Skeletal muscle satellite cell (primary cell): ENCODE data around the gene NIPAL3.
"Not testable (repeated sequence)": the region's sequence is repeated elsewhere in the genome, so short reads cannot be mapped to it uniquely, and the experiment has no call there.

ENCODE experiments used
- H3K27me3 ChIP-seq: 2 replicates; pipeline ENCODE4 v1.7.0; 2013; ENCODE audit warnings: low read length; ENCODE audit not compliant: control insufficient read depth, insufficient read depth
- H3K36me3 ChIP-seq: 2 replicates; pipeline ENCODE4 v1.7.0; 2013; ENCODE audit warnings: mild to moderate bottlenecking, control low read depth, low read length; ENCODE audit not compliant: insufficient read depth
- H3K4me1 ChIP-seq: 2 replicates; pipeline ENCODE4 v1.7.0; 2013; ENCODE audit warnings: low read length; ENCODE audit not compliant: control insufficient read depth, insufficient read depth
- H3K4me2 ChIP-seq: 2 replicates; pipeline ENCODE4 v1.7.0; 2013; ENCODE audit warnings: mild to moderate bottlenecking, low read length
- H3K4me3 ChIP-seq: 2 replicates; pipeline ENCODE4 v1.7.0; 2013; ENCODE audit warnings: low read length
- H3K9ac ChIP-seq: 2 replicates; pipeline ENCODE4 v1.7.0; 2013; ENCODE audit warnings: mild to moderate bottlenecking, low read depth, low read length, moderate library complexity
- H3K9me3 ChIP-seq: replicated peaks from 2 replicates; pipeline ENCODE4 v1.7.0; 2013; ENCODE audit warnings: mild to moderate bottlenecking, control low read depth, low read length

Gene NIPAL3

GRCh38 chr1:24484199-24484598, 68.6 kb downstream of the NIPAL3 start:
- H3K27me3 ChIP-seq = peaks cover 6% of the 10 kb centered on the region
- H3K36me3 ChIP-seq = no peaks in the 10 kb centered on the region
- H3K4me1 ChIP-seq = no peaks in the 10 kb centered on the region
- H3K9ac ChIP-seq = no peak overlapping the region
- H3K4me3 ChIP-seq = no peak overlapping the region
- H3K9me3 ChIP-seq = no peaks in the 10 kb centered on the region
- H3K4me2 ChIP-seq = no peak overlapping the region

DNA sequence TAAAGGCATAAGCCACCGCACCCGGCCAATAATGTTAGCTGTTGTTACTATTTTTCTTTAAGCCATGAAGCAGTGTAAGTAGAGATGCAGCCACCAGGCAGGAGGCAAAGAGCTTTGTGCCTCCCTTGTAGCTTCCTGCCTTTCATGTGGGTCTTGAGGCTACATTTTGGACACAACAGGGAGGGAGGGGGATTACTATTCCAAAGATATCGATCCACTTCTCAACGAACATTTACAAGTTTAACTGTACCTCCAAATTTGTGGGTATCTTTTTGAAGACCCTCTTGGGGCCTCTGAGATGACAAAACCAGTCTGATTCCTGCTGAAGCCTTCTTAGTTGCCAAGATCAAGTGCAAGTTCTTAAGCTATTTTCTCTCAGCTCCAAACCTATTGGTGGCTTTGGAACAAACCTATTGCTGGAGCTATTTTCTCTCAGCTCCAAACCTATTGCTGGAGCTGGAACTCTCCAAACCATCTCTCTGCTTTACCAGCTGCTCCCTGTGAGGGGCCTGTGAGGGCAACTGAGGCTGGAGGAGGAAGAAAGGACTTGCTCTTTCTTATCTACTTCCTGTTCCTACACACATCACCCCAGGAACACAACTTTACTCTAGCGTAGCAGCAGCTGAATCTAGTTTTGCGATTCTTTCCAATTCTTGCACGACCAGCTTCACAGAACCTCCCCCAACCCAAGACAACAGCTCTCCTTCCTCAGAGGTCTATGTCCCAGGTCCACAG, 70.9 kb downstream of the NIPAL3 start:
- H3K27me3 ChIP-seq = peaks cover 10% of the 10 kb centered on the region
- no peak overlapping the region for H3K4me2 ChIP-seq
- no peaks in the 10 kb centered on the region for H3K9me3 ChIP-seq
- H3K4me3 ChIP-seq = no peak overlapping the region
- H3K4me1 ChIP-seq = no peaks in the 10 kb centered on the region
- H3K36me3 ChIP-seq = no peaks in the 10 kb centered on the region
- H3K9ac ChIP-seq = no peak overlapping the region

DNA sequence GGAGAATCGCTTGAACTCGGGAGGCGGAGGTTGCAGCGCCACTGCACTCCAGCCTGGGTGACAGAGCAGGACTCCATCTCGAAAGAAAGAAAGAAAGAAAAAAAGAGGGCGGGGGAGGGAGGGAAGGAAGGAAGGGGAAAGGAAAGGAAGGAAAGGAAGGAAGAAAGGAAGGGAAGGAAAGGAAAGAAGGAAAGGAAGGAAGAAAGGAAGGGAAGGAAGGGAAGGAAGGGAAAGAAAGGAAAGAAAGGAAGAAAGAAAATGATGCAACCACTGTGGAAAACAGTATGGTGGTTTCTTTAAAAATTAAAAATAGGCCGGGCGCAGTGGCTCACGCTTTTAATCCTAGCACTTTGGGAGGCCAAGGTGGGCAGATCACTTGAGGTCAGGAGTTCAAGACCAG, 71.9 kb downstream of the NIPAL3 start:
- Histone ChIP-seq H3K9me3 (no peaks in the 10 kb centered on the region), H3K4me1 (no peaks in the 10 kb centered on the region), H3K27me3 (peaks cover 16% of the 10 kb centered on the region), H3K4me3 (no peak overlapping the region), H3K9ac (no peak overlapping the region), H3K36me3 (no peaks in the 10 kb centered on the region), H3K4me2 (no peak overlapping the region)

- not testable (repeated sequence) for H3K9me3 ChIP-seq, H3K4me2 ChIP-seq, H3K36me3 ChIP-seq, H3K4me1 ChIP-seq, H3K4me3 ChIP-seq, H3K9ac ChIP-seq
- H3K27me3 ChIP-seq = peaks cover 16% of the 10 kb centered on the region
Measured at GRCh38 chr1:24488159-24488558, 72.6 kb downstream of the NIPAL3 start.

DNA sequence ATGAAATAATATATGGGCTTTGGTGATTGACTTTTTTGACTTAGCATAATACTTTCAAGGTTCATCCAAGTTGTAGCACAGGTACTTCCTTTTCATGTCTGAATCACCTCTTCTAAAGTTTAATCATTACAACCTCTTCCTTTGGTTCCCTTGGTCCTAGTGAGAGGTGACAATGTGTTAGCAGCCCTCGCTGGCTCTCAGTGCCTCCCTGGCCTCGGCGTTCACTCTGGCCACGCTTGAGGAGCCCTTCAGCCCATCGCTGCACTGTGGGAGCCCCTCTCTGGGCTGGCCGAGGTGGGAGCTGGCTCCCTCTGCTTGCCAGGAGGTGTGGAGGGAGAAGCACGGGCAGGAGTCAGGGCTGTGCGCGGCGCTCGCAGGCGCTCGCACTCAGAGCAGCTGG, 74.1 kb downstream of the NIPAL3 start:
- Histone ChIP-seq H3K4me3 (no peak overlapping the region), H3K36me3 (no peaks in the 10 kb centered on the region), H3K9ac (no peak overlapping the region), H3K9me3 (no peaks in the 10 kb centered on the region), H3K4me2 (no peak overlapping the region), H3K27me3 (peaks cover 13% of the 10 kb centered on the region), H3K4me1 (no peaks in the 10 kb centered on the region)

GRCh38 chr1:24490101-24490781, 74.6 kb downstream of the NIPAL3 start:
- H3K4me3 ChIP-seq = no peak overlapping the region
- no peaks in the 10 kb centered on the region for H3K4me1 ChIP-seq
- no peak overlapping the region for H3K4me2 ChIP-seq
- H3K9me3 ChIP-seq = no peaks in the 10 kb centered on the region
- no peak overlapping the region for H3K9ac ChIP-seq
- H3K36me3 ChIP-seq = no peaks in the 10 kb centered on the region
- peaks cover 13% of the 10 kb centered on the region for H3K27me3 ChIP-seq

DNA sequence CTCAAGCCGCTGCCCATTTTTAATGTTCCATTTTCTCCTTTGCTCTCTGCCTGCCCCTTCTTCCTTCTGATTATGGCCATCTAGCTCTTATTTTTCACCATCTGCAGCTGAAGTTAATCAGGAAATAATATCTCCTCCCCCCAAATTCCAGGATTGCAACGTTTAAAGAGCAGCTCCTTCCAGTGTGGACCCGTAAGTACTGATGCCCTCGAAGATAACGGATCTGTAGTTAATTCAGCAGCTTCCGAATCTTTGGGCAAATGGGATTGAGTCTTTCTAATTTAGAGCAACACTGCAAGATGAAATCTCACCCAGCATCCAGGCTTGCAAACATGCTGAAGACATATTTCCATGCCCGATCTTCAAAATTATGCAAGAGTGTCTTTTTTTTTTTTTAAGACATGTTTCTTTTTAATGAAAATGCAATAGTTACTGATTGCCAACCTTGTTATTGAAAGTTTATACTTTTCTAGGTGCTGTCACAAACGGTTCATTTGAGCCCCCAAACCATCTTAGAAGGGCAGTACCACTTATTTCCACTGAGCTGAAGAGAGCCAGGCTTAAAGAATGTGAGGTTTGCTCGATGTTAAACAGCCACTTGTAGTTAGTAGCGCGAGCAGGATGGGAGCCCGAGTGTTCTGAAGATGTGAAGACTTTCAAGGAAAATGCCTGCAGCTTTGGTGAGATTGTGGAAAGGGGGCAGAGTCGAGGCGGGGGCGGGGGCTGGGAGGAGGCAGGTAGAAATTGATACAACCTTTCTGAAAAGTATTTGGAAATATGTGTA, 76.2 kb downstream of the NIPAL3 start:
- peaks cover 19% of the 10 kb centered on the region for H3K27me3 ChIP-seq
- no peak overlapping the region for H3K9ac ChIP-seq
- H3K36me3 ChIP-seq = no peaks in the 10 kb centered on the region
- no peak overlapping the region for H3K4me3 ChIP-seq
- no peaks in the 10 kb centered on the region for H3K4me1 ChIP-seq
- H3K4me2 ChIP-seq = no peak overlapping the region
- no peaks in the 10 kb centered on the region for H3K9me3 ChIP-seq

DNA sequence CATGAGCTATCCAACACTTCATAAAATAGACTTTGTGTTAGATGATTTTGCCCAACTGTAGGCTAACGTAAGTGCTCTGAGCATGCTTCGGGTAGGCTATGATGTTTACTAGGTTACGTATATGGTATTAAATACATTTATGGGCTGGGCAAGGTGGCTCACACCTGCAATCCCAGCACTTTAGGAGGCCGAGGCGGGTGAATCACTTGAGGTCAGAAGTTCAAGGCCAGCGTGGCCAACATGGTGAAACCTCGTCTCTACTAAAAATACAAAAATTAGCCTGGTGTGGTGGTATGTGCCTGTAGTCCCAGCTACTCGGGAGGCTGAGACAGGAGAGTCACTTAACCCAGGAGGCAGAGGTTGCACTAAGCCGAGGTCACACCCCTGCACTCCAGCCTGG, 77.3 kb downstream of the NIPAL3 start:
- H3K27me3 ChIP-seq = peaks cover 30% of the 10 kb centered on the region
- not testable (repeated sequence) for H3K4me1 ChIP-seq, H3K9ac ChIP-seq, H3K4me3 ChIP-seq, H3K4me2 ChIP-seq, H3K36me3 ChIP-seq, H3K9me3 ChIP-seq

- Histone ChIP-seq H3K4me2 (no peak overlapping the region), H3K36me3 (no peaks in the 10 kb centered on the region)
Measured at GRCh38 chr1:24493785-24494184, 78.2 kb downstream of the NIPAL3 start.

GRCh38 chr1:24498589-24498988, 83.0 kb downstream of the NIPAL3 start:
- Histone ChIP-seq H3K4me2 (no peak overlapping the region), H3K9me3 (no peaks in the 10 kb centered on the region), H3K4me3 (no peak overlapping the region), H3K27me3 (peaks cover 37% of the 10 kb centered on the region), H3K4me1 (peaks cover 6% of the 10 kb centered on the region), H3K9ac (no peak overlapping the region), H3K36me3 (no peaks in the 10 kb centered on the region)

More at GRCh38 chr1:24493785-24494184, 78.2 kb downstream of the NIPAL3 start:
- Histone ChIP-seq H3K9ac (no peak overlapping the region), H3K4me3 (no peak overlapping the region), H3K4me1 (no peaks in the 10 kb centered on the region), H3K27me3 (peaks cover 39% of the 10 kb centered on the region), H3K9me3 (no peaks in the 10 kb centered on the region)

GRCh38 chr1:24500448-24501048, 84.9 kb downstream of the NIPAL3 start:
- H3K4me3 ChIP-seq = no peak overlapping the region
- peaks cover 10% of the 10 kb centered on the region for H3K4me1 ChIP-seq
- no peaks in the 10 kb centered on the region for H3K9me3 ChIP-seq
- H3K27me3 ChIP-seq = peaks cover 37% of the 10 kb centered on the region
- no peak overlapping the region for H3K9ac ChIP-seq
- no peaks in the 10 kb centered on the region for H3K36me3 ChIP-seq
- H3K4me2 ChIP-seq = no peak overlapping the region
